ENCODE measurements around the gene AGAP1.

Gene AGAP1

DNA sequence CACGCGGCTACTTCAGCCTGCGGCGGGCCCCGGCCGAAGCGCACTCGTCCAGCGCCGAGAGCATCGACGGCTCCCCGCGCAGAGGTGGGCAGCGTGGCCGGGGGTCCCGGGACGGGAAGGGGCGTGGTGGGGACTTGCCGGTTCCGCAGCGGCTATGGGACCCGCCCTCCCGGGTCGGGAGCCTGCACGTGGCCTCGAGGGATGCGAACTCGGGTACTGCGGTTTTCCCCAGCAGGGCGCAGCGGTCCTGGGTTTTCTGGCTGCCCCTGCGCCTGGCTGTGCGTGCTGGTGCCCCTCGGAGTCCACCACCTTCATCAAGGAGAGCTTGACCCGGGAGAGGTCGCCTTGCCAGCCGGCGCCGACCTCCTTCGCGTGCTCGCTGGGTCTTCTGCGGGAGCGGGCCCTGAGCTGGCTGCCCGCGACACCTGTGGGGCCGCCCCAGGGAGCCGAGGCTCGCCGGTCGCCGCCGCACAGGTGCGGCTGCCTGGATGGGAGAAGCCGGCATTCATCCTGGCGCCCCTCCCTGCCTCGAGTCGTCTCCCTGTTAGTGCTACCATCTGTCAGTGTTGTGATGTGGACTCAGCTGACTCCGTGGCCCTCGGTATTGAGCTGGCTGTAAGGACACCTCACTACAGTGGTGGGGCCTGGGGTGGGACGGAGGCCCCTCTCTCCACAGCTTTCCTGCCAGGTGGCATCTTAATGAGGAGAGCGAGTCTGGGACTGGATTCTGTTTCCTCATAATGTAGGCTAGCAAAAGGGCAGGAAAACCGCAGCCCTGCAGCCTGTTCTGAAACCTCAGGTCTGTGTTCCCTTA lies 177.3 kb downstream of the AGAP1 start:
- no peak for DNase-seq

DNA sequence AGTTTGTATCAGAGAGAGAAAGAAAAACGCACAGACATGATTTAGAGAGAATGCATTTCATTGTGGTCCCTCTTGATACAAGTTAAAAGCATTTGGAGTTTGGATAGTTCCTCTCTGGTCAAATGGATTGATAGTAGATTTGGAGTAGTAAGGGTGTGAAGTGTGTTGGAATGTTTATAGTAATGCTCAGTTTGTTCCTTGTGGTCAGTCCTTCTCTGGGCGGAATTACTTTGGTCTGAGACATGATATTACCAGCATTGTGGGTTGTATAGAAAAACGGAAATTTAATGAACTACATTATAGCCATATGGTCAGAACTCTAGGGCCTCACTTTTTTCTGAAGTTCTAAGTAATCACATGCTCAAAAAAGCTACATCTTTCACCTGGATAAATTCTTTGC lies 178.9 kb downstream of the AGAP1 start:
- DNase-seq: no peak

DNA sequence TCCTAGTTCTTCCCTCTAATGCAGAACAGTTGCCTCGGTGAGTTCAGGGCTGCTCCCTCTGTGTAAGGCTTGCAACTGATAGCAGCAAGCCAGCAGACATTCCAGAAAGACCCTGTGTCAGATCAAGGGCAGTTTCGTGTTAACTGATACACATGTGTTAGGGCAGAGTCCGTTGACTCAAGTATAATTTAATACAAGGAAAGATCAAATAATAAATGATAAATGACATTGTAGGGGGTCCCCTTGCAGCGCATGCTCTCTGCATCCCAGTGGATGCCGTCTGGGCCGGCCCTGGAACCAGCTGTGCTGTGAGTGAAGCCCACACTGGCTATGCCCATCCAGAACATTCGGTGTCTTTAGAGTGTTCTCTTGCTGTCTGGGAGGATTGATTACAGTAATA lies 180.3 kb downstream of the AGAP1 start:
- no peak for DNase-seq

DNA sequence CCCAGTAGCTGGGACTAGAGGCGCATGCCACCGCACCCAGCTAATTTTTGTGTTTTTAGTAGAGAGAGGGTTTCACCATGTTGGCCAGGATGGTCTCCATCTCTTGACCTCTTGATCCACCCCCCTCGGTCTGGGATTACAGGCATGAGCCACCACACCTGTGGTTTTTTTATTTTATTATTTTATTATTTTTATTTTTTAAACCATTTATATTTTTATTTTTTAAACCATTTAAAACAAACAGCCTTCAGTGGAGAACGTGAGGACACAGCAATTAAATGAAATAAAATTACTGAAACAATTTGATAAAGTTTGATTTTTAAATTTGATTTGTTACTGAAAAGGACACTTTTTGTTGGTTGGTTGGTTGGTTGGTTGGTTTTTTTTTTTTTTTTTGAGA lies 181.0 kb downstream of the AGAP1 start:
- no peak for DNase-seq

- DNase-seq: no peak
Observed at GRCh38 chr2:235675678-235676535, 182.1 kb downstream of the AGAP1 start.

DNA sequence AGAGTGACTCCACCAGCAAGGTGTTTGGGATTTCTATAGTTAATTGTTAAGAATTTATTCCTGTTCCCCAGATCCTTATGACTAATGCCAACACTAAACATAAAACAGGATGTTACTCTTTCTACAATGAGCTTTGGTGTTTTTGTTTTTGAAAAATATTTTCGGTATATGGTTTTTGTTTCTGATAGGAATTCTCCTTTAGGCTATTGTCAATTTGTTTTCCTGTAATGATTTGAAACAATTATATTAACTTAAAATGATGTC lies 182.6 kb downstream of the AGAP1 start:
- no peak for DNase-seq

DNA sequence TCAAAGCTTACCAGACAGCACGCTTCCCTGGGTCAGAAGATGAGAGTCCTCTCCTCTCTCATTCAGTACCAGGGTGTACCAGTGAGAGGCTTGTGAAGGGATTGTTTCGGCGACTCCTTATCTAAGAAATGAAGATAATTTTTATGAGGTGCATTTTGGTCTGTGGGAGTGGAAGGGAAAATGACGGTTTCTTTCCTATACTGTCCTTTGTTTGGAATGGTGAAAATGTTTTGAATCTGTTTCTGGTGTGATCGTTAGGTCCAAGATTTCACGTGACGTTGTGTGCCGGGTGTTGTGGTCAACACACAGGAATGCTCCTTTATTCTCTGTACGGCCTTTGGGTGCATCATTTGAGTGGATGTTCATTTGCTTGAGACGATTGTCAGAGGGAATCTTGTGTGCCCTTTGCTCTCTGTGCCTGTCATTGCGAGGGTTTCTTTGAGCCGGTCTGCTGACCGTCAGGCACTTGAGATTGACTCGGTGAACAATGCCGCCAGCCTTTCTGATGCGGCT lies 183.5 kb downstream of the AGAP1 start:
- no peak for DNase-seq

- no peak for DNase-seq
Observed at GRCh38 chr2:235677937-235678336, 184.1 kb downstream of the AGAP1 start.

DNA sequence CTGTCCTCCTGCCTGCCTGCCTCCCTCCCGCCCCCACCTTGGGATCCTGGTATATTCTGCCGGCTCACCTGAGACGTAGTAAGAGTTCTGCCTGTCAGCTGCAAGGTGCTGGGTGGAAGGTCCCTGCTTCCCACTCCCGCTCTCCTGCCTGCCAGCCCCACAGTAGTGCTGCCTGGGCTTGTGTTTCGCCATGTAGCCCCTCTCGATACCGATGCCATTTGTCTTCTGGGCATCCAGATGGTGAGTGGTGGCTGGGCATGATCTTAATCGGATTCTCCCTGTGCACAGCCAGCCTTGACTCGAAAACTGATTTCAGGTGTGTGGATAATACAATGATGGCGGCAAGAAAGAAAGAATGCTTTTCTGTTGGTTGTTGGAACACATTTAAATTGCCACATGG lies 184.9 kb downstream of the AGAP1 start:
- no peak for DNase-seq

GRCh38 chr2:235679471-235679870 lies 185.6 kb downstream of the AGAP1 start:
- no peak for DNase-seq

DNA sequence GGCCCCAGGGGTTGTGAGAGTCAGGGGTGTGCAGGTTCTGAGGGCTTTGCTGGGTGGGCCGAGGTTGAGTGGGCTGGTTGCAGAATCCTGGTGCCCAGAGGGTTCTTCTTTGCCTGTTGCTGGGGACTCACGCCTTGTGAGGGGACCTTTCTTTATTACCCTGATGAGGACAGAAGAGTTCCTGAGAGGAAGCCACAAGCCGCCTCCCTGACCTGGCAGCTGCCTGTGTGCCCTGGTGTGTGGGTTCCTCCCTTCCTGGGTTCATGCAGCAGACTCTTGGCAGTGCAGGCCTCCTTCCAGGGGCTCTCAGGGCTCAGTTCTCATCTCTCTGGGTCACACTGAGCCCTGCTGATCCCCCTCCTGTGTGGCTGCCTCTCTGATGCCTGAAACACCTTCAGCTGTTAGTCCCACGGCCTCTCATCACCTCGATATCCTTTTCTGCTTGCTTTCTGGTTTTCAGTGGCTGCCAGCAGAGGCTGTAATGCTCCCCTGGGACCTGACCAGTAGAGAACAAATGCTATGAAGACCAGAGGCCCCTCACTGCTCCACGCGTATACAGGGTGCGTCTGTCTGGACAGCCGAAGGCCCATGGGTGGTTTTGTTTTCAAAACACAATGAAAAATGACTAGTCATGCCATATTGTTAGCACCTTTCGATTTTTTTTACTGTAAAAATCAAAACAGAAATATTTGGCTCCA lies 191.3 kb downstream of the AGAP1 start:
- no peak for DNase-seq

GRCh38 chr2:235688511-235689426 lies 194.9 kb downstream of the AGAP1 start:
- no peak for DNase-seq

GRCh38 chr2:235689427-235689853 lies 195.6 kb downstream of the AGAP1 start:
- no peak for DNase-seq

DNA sequence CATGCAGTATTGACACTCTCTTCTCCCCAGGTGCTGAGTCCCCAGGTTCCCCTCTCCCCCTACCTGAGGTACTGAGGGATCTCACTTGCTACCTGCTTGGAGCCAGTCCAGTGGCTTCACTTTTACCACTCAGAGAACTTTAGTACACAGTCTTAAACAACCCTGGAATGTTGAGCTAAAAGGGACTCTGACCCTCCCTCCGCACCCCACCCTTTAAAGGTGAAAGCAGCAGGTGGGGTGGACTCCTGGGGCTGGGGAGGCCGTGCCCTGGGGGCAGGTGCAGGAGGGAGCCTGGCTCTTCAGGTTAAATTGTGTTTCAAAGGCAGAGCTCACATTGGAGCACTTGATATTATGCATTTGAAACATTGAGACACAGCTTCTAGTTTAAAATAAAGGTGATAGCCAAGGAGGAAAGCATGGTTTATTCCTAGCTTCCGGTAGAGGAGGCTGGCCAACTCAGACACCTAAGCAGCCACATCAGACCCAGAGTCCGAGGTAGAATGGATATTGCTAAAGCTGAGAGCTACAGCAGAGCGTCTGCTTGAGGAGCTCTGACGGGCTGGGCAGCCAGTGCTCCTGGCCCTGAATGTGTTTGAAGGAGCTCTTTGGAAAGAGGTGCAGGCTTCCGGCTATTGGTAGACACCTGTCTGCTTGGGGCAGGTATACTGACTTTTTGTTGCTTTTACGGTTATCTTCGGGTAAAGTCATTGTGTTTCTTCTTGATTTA lies 196.4 kb downstream of the AGAP1 start:
- DNase-seq: no peak

- DNase-seq: no peak
Observed at GRCh38 chr2:235690809-235691450, 197.1 kb downstream of the AGAP1 start.

- DNase-seq: no peak
Observed at GRCh38 chr2:235692076-235692475, 198.2 kb downstream of the AGAP1 start.

GRCh38 chr2:235692671-235693171 lies 198.9 kb downstream of the AGAP1 start:
- no peak for DNase-seq

GRCh38 chr2:235693279-235693678 lies 199.4 kb downstream of the AGAP1 start:
- DNase-seq: no peak

DNA sequence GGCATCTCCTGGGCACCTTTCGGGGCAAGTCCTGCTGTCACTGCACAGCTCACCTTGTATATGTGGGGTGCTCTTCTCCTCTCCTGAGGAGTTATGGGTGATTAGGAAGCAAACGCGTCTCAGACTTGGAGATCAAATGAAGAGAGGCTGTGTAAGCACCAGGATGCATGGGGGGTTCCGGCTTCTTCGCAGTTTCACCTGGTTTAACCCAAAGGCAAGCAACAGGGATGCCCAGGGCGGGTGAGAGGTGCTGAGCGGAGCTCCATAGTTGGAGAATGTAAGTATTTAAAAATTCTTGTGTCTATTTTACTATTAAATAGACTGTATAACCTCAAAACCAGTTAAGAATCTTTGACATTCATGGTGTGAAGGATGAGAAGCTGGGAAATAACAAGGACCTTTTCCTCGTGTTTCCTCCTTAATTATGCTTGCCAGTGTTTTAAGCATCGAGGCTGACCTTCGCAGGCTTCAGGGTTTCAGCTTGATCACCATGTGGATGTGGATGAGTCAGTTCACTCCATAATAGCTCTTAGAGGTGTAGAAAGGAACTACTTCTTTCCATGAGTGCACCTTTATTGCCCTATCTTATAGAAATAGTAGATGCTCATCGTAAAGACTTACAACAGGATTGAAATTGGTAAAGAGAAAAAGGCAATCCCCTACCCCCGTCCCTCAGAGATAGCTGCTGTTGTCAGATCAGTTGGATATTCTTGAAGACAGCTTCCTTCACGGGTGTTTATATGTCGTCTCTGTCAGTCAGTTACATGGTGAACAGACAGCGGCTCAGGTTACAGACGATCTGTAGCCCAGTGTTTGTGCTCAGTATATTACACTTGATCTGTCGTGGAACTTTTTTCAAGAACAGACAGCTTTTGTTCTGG lies 201.1 kb downstream of the AGAP1 start:
- no peak for DNase-seq

DNA sequence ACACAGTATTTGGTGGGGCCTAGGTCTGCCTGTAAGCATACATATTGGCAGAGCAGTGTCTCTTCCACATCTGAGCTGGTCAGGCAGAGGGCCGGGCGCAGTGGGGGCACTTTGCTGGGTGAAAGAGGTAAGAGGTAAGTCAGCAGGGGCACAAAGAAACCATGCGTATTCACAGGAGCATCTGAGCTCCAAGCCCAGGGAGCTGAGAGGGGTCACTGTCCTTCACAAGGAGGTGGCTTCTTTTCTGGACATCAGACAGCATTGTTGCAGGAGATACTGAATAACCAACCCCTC lies 201.7 kb downstream of the AGAP1 start:
- DNase-seq: no peak

Data from stimulated activated CD4-positive, alpha-beta T cell treated with anti-CD3 and anti-CD28 coated beads, Interleukin-12 subunit alpha, Interleukin-12 subunit beta, amount 100 ng/mL, for 4 hours (primary cell).